Transverse colon (tissue), 4 donors: ENCODE results near the gene JAM3.

Source experiments
- CTCF ChIP-seq, 5 experiments: fragments of 200-600 bp in 3 of 5; fragments of 450-650 bp in 2 of 5; sonication (generic) in 3 of 5; IDR thresholded peaks; 1 replicate in 2 of 5; 2 replicates in 3 of 5; pipeline ENCODE4 v1.5.1; 2016 to 2017; ENCODE audit warnings: antibody characterized with exemption in 5 of 5, inconsistent platforms in 3 of 5, mild to moderate bottlenecking in 2 of 5, moderate library complexity in 1 of 5
- POLR2A ChIP-seq: fragments of 450-650 bp; IDR thresholded peaks from one replicate; pipeline ENCODE4 v1.6.1; 2016; ENCODE audit warnings: antibody characterized with exemption, mild to moderate bottlenecking, moderate library complexity
- POLR2AphosphoS5 ChIP-seq, 3 donors: sonication (generic); formaldehyde crosslinking; IDR thresholded peaks; one replicate each; pipeline ENCODE4 v1.6.1; 2016; ENCODE audit warnings: antibody characterized with exemption in 3 of 3

- TF ChIP-seq CTCF (IDR thresholded peaks at IDR 0.05) (no peak), POLR2A (no peak), POLR2AphosphoS5 (IDR thresholded peaks at IDR 0.05) (no peak)
Measured at GRCh38 chr11:134181707-134182106, 112.8 kb downstream of the JAM3 start.
